Coronary artery (tissue), 2 donors: Measurements from ENCODE around the gene MTIF2.

Experiments
- DNase-seq: peaks from one replicate; pipeline ENCODE4 v3.0.0-alpha.2; 2017; ENCODE audit warnings: low spot score
- H3K27ac ChIP-seq, 2 donors: fragments of 200-600 bp; sonication (generic); one replicate each; pipeline ENCODE4 v1.5.1; 2016 to 2019
- H3K4me3 ChIP-seq: fragments of 200-600 bp; sonication (generic); 2 replicates; pipeline ENCODE4 v1.5.1; 2016; ENCODE audit warnings: mild to moderate bottlenecking, moderate library complexity
- TF ChIP-seq, protein P1 (sequence below): fragments of 200-600 bp; sonication (generic); IDR thresholded peaks from one replicate; pipeline ENCODE4 v1.5.1; 2019; ENCODE audit warnings: antibody characterized with exemption

Gene MTIF2

DNA sequence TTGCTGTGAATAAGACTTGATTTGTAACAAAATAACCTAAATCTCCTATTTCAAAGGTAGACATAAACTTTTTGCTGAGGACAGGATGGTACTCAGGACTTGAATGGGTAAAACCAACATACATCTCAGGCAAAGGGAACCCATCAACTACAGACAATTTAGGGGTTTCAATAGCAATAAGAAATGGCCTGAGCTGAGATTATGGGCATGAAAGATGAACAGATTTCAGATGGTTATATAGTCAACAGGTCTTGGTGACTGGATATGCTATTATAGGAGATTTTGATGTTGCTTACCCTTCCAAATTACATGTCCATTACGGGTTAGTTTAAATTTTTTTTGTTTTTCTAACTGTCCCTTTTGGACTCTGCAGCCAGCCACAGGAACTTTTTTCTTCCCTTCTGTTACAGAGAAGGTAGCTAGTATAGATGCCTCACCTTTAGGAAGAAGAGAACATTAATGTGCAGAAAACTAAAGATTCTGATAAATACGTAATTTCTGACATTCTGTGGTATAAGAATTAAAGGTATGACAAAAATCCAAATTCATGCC lies 32.0 kb downstream of the MTIF2 start:
- DNase-seq, result no peak
- Histone ChIP-seq H3K27ac (no peak overlapping the region), H3K4me3 (no peak overlapping the region)
- TF ChIP-seq, protein P1, sequence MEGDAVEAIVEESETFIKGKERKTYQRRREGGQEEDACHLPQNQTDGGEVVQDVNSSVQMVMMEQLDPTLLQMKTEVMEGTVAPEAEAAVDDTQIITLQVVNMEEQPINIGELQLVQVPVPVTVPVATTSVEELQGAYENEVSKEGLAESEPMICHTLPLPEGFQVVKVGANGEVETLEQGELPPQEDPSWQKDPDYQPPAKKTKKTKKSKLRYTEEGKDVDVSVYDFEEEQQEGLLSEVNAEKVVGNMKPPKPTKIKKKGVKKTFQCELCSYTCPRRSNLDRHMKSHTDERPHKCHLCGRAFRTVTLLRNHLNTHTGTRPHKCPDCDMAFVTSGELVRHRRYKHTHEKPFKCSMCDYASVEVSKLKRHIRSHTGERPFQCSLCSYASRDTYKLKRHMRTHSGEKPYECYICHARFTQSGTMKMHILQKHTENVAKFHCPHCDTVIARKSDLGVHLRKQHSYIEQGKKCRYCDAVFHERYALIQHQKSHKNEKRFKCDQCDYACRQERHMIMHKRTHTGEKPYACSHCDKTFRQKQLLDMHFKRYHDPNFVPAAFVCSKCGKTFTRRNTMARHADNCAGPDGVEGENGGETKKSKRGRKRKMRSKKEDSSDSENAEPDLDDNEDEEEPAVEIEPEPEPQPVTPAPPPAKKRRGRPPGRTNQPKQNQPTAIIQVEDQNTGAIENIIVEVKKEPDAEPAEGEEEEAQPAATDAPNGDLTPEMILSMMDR, result no peak

DNA sequence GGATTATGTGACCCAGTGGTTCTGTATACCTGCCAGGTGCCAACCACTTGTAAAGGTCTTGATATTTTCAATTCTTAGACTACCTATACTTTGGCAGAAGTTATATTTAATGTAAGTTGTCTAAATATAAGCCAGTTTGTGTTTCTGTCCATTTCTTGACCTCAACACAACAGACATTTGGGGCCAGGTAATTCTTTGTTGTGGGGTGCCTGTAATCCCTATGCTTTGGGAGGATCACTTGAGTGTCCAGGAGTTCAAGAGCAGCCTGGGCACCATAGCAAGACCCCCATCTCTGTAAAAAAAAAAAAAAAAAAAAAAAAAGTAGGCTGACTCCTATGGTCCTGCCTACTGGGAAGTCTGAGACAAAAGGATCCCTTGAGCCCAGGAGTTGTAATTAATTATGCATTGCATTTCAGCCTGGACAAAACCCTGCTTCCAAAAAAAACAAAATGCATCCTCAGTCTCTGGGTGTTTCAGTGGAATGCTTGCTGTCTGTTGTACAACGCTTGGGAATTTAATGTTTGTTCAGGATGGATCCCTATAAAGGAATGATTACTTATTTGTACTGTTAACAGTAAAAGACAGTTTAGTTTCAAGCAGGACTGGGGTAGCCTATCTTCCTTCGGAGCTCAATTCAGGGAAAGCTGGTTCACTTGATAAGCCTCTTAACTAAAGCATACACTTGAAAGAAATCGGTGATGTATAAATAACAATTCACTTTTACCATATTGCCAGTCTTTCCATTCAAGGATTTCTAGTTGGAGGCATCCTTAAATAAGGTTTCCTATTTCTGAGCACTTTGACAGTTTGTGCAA lies 33.1 kb downstream of the MTIF2 start:
- TF ChIP-seq, protein P1, result no peak
- no peak overlapping the region for H3K4me3 ChIP-seq
- no peak for DNase-seq
- H3K27ac ChIP-seq, result no peak overlapping the region

DNA sequence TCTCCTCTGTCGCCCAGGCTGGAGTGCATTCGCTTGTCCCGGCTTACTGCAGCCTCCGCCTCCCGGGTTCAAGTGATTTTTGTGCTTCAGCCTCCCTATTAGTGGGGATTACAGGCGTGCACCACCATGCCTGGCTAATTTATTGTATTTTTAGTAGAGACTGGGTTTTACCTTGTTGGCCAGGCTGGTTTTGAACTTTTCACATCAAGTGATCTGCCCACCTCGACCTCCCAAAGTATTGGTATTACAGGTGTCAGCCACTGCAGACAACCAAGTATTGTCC lies 35.4 kb downstream of the MTIF2 start:
- TF ChIP-seq, protein P1, result no peak
- DNase-seq, result no peak
- peak overlapping the region; percentile 96 for H3K4me3 ChIP-seq
- peak overlapping the region; percentile 76 to 96 for H3K27ac ChIP-seq

DNA sequence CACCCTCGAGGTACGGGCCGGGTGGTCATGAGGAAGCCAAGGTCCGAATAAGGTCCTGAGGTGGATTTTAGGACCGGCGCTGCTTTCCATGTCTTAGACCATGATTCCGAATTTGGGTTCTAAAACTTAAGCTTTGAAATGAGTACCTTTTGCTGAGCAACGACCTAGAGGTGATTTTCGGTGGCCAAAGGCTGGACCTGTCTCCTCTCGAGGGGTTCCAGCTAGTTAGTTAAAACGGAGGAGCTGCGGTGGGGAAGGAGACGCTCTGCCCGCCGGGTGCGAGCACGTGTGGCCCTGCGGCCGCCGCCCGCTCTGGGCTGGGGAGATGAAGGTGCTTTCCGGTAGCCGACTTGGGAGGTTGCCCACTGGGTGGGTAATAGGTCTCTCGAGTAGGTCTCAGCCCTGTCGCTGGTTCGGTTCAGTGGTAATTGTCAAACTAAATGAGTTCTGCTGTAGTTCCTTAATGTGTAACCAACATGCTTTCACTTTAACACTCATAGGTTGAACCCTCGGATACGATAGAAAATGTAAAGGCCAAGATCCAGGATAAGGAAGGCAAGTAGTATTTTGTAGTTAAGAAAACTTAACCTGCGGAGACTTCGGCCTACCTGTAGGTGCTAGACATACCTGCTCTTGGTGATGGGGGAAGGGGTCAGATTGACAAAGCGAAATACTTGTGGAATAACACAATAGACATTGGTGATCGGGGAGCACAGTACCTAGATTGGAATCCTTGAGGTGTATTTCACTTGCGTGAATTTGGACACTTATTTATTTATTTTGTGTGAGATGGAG lies 36.0 kb downstream of the MTIF2 start:
- peak; percentile 76 for DNase-seq
- Histone ChIP-seq H3K4me3 (peak overlapping the region; percentile 96), H3K27ac (peak overlapping the region; percentile 76 to 96)
- TF ChIP-seq, protein P1, result no peak

DNA sequence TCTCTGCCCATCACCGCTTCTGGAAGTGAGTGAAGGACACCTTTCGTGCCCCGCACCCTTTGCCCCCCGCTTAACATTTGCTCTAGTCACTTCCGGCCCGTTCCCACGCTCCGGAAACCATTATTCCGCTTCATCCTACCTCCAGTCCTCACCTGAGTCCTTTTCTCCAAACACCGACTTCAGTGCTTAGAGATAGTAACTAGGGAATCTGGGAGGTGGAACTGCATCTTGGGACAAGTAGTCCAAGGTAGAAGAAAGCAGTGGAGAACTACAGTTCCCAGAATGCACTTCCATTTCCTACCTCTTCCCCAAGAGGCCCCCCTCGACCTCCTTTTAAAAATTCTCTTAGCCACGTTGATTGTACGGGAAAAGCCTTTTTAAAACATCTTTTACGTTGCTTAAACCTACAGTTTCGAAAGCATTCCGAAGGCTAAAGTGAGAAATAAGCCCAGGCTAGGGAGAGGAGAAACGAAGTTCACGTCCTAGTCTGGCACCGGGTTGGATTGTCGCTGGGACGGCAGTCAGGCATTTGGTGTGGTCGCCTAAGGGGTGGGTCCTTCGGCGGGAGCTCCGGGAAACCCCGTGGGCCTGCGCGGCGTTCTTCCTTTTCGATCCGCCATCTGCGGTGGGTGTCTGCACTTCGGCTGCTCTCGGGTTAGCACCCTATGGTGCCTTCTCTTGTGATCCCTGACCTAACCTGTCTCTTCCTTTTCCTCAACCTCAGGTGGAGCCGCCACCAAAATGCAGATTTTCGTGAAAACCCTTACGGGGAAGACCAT lies 36.8 kb downstream of the MTIF2 start, which contains the start of the genes CLHC1 and RPS27A:
Gene CLHC1 (minus strand): TSS at position 210 of the 779 bp plus-strand sequence. CDS start 9,882 bp downstream, outside the sequence.
Gene RPS27A (plus strand): TSS at position 605 of the 779 bp plus-strand sequence. CDS start 137 bp downstream, at position 742.
- Histone ChIP-seq H3K4me3 (peak within 1 kb of the TSS; percentile 96), H3K27ac (peak within 1 kb of the TSS; percentile 76 to 96)
- peak; percentile 92 for DNase-seq
- TF ChIP-seq, protein P1, result no peak

DNA sequence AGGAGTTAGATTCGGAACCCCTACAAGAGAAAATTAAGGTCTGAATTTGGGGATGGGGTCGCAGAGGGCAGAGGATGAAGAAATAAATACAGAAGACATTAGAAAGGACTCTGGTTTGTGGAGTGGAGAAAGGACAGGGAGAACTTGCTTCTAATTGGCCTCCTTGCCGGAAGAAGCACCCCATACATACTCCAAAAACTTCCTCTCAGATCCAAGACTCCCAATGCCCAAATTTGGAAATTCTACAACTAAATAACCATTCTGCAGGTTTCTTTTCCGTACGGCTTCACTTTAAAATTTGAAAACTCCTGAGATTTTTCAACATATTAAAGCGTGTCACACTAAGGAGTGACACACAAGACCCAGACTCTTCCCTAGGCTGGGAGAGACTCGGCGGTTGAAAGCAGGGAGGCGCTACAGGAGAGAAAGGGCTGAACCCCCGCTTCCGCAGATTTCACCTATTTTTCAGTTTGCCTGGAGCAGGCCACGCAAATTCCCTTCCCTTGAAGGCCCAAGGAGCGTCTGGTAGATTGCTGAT lies 37.4 kb downstream of the MTIF2 start:
- TF ChIP-seq, protein P1, result no peak
- H3K27ac ChIP-seq, result peak overlapping the region; percentile 76 to 96
- DNase-seq, result no peak

More for the DNA sequence above, 37.4 kb downstream of the MTIF2 start:
- H3K4me3 ChIP-seq, result peak overlapping the region; percentile 96
